B cell (primary cell): ENCODE data around the gene OR4K15. TPM values are rescaled to one million over a fixed set of nuclear protein-coding genes. Genes with fewer than 3 reads are reported as not detected.
"Not testable (repeated sequence)": the region's sequence is repeated elsewhere in the genome, so short reads cannot be mapped to it uniquely, and the experiment has no call there.

Source experiments
- ATAC-seq: fragments of 200-7000 bp; cut with Tn5 transposase; one replicate; pipeline ENCODE4 v1.10.0; 2021; ENCODE audit warnings: low read depth, mild to moderate bottlenecking, moderate number of reproducible peaks, moderate library complexity
- CTCF ChIA-PET: fragments of 350-600 bp; sonication (Branson Sonifier 250); formaldehyde crosslinking; loops from one replicate; lab custom pipeline; 2021; ENCODE audit warnings: antibody characterized with exemption, inconsistent platforms; lab: Charles Lee
- POLR2A ChIA-PET: fragments of 350-600 bp; sonication (Branson Sonifier 250); formaldehyde crosslinking; loops from one replicate; lab custom pipeline; 2021; ENCODE audit warnings: antibody characterized with exemption; lab: Charles Lee
- DNase-seq: peaks from one replicate; pipeline ENCODE4 v3.0.0; 2013
- H2AFZ ChIP-seq: 2 replicates; pipeline ENCODE4 v1.6.1; 2012; ENCODE audit warnings: mild to moderate bottlenecking, low read depth, low read length; ENCODE audit not compliant: insufficient read depth, poor library complexity, severe bottlenecking
- H3K27ac ChIP-seq, 2 donors: 1 replicate in 1 of 2; 2 replicates in 1 of 2; pipeline ENCODE4 v1.5.1; 2012 to 2013; ENCODE audit warnings: low read length in 2 of 2, mild to moderate bottlenecking in 2 of 2, moderate library complexity in 1 of 2
- H3K27me3 ChIP-seq, 4 experiments: fragments of 200-600 bp in 1 of 4; sonication (generic) in 1 of 4; replicated peaks in 1 of 4; 1 replicate in 2 of 4; 2 replicates in 2 of 4; pipeline versions ENCODE4 v1.6.1 to v1.7.0; 2013 to 2016; ENCODE audit warnings: low read length in 3 of 4, mild to moderate bottlenecking in 2 of 4, mixed read lengths in 1 of 4, moderate library complexity in 1 of 4; ENCODE audit not compliant: insufficient read depth in 4 of 4, control insufficient read depth in 3 of 4; ENCODE audit errors: control extremely low read depth in 1 of 4
- H3K36me3 ChIP-seq, 2 experiments: replicated peaks in 1 of 2; 1 replicate in 1 of 2; 2 replicates in 1 of 2; pipeline versions ENCODE4 v1.6.1 to v1.7.1; 2013; ENCODE audit warnings: low read length in 1 of 2; ENCODE audit not compliant: insufficient read depth in 2 of 2, control insufficient read depth in 1 of 2; ENCODE audit errors: control extremely low read depth in 1 of 2, extremely low read depth in 1 of 2
- H3K4me1 ChIP-seq, 2 donors: fragments of 200-600 bp in 1 of 2; sonication (generic) in 1 of 2; 1 replicate in 1 of 2; 2 replicates in 1 of 2; pipeline versions ENCODE4 v1.5.1 to v1.6.1; 2013 to 2017; ENCODE audit warnings: low read length in 2 of 2; ENCODE audit not compliant: control insufficient read depth in 2 of 2, insufficient read depth in 2 of 2
- H3K4me2 ChIP-seq: replicated peaks from 2 replicates; pipeline ENCODE3; 2012; ENCODE audit warnings: mild to moderate bottlenecking, low read depth, low read length; ENCODE audit not compliant: poor library complexity, severe bottlenecking
- H3K4me3 ChIP-seq, 5 experiments: fragments of 200-600 bp in 1 of 5; sonication (generic) in 1 of 5; 1 replicate in 3 of 5; 2 replicates in 2 of 5; pipeline versions ENCODE4 v1.5.1 to v1.7.0; 2011 to 2016; ENCODE audit warnings: low read length in 4 of 5, mild to moderate bottlenecking in 4 of 5, low read depth in 2 of 5, control low read depth in 1 of 5, moderate library complexity in 1 of 5; ENCODE audit not compliant: insufficient read depth in 1 of 5; ENCODE audit errors: control extremely low read depth in 1 of 5, extremely low read depth in 1 of 5
- H3K79me2 ChIP-seq: fragments of 200-600 bp; sonication (generic); one replicate; pipeline ENCODE4 v1.6.0; 2016; ENCODE audit warnings: low read length; ENCODE audit not compliant: control insufficient read depth, insufficient read depth
- H3K9ac ChIP-seq: fragments of 200-600 bp; sonication (generic); 2 replicates; pipeline ENCODE4 v1.6.1; 2017; ENCODE audit warnings: mild to moderate bottlenecking, low read length, moderate library complexity
- H3K9me3 ChIP-seq, 3 donors: one replicate each; pipeline versions ENCODE4 v1.6.1 to v1.7.1; 2013; ENCODE audit warnings: low read length in 2 of 3; ENCODE audit not compliant: control insufficient read depth in 2 of 3, insufficient read depth in 1 of 3; ENCODE audit errors: control extremely low read depth in 1 of 3
- H4K20me1 ChIP-seq: 2 replicates; pipeline ENCODE4 v1.6.0; 2012; ENCODE audit warnings: mild to moderate bottlenecking, low read length; ENCODE audit not compliant: insufficient read depth, control insufficient read depth, poor library complexity, severe bottlenecking
- H3K27ac Mint-ChIP-seq: one replicate; pipeline ENCODE4 v1.8.0; 2021; ENCODE audit warnings: mixed read lengths
- H3K27me3 Mint-ChIP-seq: one replicate; pipeline ENCODE4 v1.8.0; 2021; ENCODE audit warnings: mixed read lengths
- H3K4me1 Mint-ChIP-seq: one replicate; pipeline ENCODE4 v1.8.0; 2021; ENCODE audit warnings: mixed read lengths
- H3K4me3 Mint-ChIP-seq: one replicate; pipeline ENCODE4 v1.8.0; 2021; ENCODE audit warnings: mixed read lengths
- H3K9me3 Mint-ChIP-seq: one replicate; pipeline ENCODE4 v1.8.0; 2022; ENCODE audit warnings: mixed read lengths; ENCODE audit not compliant: insufficient read depth
- EZH2 ChIP-seq: IDR thresholded peaks from 2 replicates; pipeline ENCODE4 v1.6.1; 2012; ENCODE audit warnings: borderline replicate concordance, low read depth, mild to moderate bottlenecking, moderate library complexity, low read length; ENCODE audit not compliant: insufficient read depth, poor library complexity, severe bottlenecking
- WGBS: methylation state at CpG from one replicate; pipeline ENCODE4 v1.1.5; 2013; ENCODE audit warnings: missing lambda C conversion rate; ENCODE audit not compliant: insufficient coverage; 5-methylcytosine and 5-hydroxymethylcytosine counted together
- intact Hi-C: fragments of 100-400 bp; cut with micrococcal nuclease; formaldehyde crosslinking; loops from one replicate; pipeline ENCODE4 v1.10.0; 2022
- polyA plus RNA-seq: library from polyadenylated mRNA; depleted of rRNA; stranded (reverse); fragments of >200 nt; gene quantifications from 2 replicates; pipeline ENCODE4 v1.2.3, GENCODE V29; 2012
- total RNA-seq, 2 donors: library from RNA; stranded (reverse); fragments of 120-200 nt in 1 of 2; gene quantifications; 1 replicate in 1 of 2; 2 replicates in 1 of 2; pipeline versions ENCODE4 v1.2.3 to v1.2.4, GENCODE V29; 2013 to 2022
- TF ChIP-seq, protein P1 (sequence below): fragments of 200-600 bp; IDR thresholded peaks from one replicate; pipeline ENCODE4 v1.8.0; 2022; ENCODE audit warnings: antibody characterized with exemption, mild to moderate bottlenecking

OR4K15 gene
- total and polyA plus RNA-seq, 2 donors (not counting 1 experiment from before 2014, with no cell fraction given) = not detected

DNA sequence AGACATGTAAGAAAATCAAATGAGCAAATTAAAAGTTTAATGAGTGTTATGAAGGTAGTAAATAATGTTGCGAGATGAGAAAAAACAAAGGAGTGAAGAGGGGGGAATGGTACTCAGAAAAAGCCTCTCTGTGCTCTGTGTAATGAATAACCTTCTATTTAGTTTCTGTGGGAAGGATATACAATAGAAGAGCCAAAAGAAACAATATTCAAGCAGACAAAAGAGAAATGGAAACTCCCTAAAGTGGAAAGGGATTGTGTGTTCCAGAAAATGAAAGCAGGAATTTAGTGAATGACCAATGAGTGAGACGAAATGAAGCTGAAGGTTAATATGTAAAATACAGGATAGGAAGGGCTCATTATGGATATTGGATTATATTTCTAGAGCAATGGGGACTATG lies 26.2 kb upstream of the OR4K15 start:
- Mint-ChIP-seq H3K9me3 (no peaks in the 10 kb centered on the region), H3K27me3 (no peaks in the 10 kb centered on the region), H3K27ac (no peak overlapping the region), H3K4me1 (no peaks in the 10 kb centered on the region), H3K4me3 (no peak overlapping the region)
- Histone ChIP-seq H3K36me3 (no peaks in the 10 kb centered on the region), H3K4me1 (no peaks in the 10 kb centered on the region), H3K9ac (no peak overlapping the region), H3K27ac (no peak overlapping the region), H2AFZ (no peak overlapping the region), H4K20me1 (no peaks in the 10 kb centered on the region), H3K27me3 (no peaks in the 10 kb centered on the region), H3K79me2 (no peaks in the 10 kb centered on the region), H3K9me3 (no peaks in the 10 kb centered on the region), H3K4me2 (no peak overlapping the region), H3K4me3 (no peak overlapping the region)
- ChIA-PET CTCF (no interaction called here), POLR2A (no interaction called here)
- 80% methylated on average over 2 of the region's 2 CpGs for WGBS
- intact Hi-C loops = no loop called here
- DNase-seq (no peak), ATAC-seq (no peak)
- TF ChIP-seq, protein P1, sequence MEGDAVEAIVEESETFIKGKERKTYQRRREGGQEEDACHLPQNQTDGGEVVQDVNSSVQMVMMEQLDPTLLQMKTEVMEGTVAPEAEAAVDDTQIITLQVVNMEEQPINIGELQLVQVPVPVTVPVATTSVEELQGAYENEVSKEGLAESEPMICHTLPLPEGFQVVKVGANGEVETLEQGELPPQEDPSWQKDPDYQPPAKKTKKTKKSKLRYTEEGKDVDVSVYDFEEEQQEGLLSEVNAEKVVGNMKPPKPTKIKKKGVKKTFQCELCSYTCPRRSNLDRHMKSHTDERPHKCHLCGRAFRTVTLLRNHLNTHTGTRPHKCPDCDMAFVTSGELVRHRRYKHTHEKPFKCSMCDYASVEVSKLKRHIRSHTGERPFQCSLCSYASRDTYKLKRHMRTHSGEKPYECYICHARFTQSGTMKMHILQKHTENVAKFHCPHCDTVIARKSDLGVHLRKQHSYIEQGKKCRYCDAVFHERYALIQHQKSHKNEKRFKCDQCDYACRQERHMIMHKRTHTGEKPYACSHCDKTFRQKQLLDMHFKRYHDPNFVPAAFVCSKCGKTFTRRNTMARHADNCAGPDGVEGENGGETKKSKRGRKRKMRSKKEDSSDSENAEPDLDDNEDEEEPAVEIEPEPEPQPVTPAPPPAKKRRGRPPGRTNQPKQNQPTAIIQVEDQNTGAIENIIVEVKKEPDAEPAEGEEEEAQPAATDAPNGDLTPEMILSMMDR = no peak
- TF ChIP-seq EZH2 = no peak

DNA sequence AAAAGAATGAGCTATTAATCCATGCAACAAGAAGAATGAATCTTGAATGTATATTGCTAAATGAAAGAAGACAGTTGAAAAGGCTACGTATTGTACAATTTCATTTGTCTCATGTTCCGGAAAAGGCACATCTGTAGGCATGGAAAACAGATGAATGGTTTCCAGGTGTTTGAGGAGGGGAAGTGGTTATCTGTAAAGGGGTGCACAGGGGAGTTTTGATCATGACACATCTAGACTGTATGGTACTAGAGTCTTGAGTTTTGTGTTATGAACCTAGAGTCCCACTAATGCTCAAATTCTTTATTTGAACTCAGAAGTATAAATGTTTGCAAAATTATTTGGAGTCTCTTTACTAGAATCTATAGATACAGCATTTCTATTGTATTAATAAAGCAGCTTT lies 5.7 kb upstream of the OR4K15 start:
- POLR2A ChIA-PET, H3K9me3 ChIP-seq, H3K79me2 ChIP-seq, DNase-seq, H4K20me1 ChIP-seq, H3K9ac ChIP-seq, H3K27me3 Mint-ChIP-seq, intact Hi-C loops, H3K27me3 ChIP-seq, H3K4me3 Mint-ChIP-seq, H3K36me3 ChIP-seq, H3K4me3 ChIP-seq, H3K9me3 Mint-ChIP-seq, CTCF ChIA-PET, H3K4me1 Mint-ChIP-seq, H3K27ac ChIP-seq, H3K4me2 ChIP-seq, H2AFZ ChIP-seq, H3K4me1 ChIP-seq, ATAC-seq, H3K27ac Mint-ChIP-seq: not testable (repeated sequence)
- WGBS = no CpG with 5 or more reads among the region's 2 CpGs
